HepG2 (cell line): ENCODE data around the gene CXCL8.

Experiments used
- FOXM1 ChIP-seq: sonication (generic); formaldehyde crosslinking; IDR thresholded peaks from 2 replicates; pipeline ENCODE4 v1.5.0; 2020; ENCODE audit warnings: missing genetic modification reagents
- KAT2B ChIP-seq: fragments of 150-350 bp; IDR thresholded peaks from 2 replicates; pipeline ENCODE4 v1.6.1; 2014; ENCODE audit warnings: low read depth, low read length, borderline replicate concordance
- NFKBIZ ChIP-seq: IDR thresholded peaks from 2 replicates; pipeline ENCODE4 v1.6.1; 2018; ENCODE audit warnings: missing genetic modification reagents, missing compliant biosample characterization
- POLR2AphosphoS5 ChIP-seq: IDR thresholded peaks from 2 replicates; pipeline ENCODE4 v1.6.1; 2012; ENCODE audit warnings: low read depth, low read length
- STAG1 ChIP-seq: sonication (generic); formaldehyde crosslinking; IDR thresholded peaks from 2 replicates; pipeline ENCODE4 v1.4.0; 2020; ENCODE audit warnings: missing genetic modification reagents

DNA sequence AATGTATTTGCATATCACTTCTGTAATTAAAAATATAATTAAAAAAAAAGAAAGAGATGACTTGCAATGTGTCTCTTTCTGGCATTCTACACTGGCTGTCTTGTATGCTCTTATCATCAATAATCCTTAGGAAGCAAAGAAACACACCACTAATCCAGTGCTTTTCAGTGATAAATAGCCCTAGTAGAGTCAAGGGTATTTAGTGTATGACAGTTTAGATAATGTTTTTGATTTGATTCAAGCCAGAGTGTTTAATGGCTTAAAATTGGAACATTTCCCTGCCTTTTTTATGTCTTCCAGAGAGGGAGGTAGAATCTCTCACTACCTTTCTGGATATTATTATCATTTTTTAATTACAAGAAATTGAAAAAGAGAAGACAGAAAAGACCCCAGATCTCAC lies 48.6 kb upstream of the CXCL8 start:
- TF ChIP-seq STAG1 (no peak), NFKBIZ (CRISPR knock-in tag) (no peak), POLR2AphosphoS5 (no peak), FOXM1 (CRISPR knock-in tag) (no peak), KAT2B (no peak)
